ELR (cell line): ENCODE data around the gene MCTP1.

Experiments
- DNase-seq: peaks from one replicate; pipeline ENCODE4 v3.0.0-alpha.2; 2015; ENCODE audit warnings: low read depth

Gene MCTP1

DNA sequence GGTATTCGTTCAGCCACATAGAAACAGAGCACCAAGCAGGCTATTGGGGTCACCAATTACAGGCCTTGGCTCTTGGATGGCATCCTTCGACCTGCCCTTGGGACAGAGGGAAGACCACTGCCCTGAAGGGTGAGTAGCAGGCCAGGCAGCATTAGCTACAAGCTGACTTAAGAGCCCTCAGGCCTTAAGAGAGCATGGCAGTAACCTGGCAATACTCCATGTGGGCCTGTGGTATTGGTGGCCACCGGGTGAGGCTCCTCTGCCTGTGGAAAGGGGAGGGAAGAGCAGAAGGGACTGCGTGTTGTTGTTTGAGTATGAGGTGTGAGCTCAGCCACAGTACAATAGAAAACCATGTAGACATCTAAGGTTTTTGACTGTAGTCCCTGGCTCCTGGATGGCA, 170.6 kb downstream of the MCTP1 start:
- no peak for DNase-seq

DNA sequence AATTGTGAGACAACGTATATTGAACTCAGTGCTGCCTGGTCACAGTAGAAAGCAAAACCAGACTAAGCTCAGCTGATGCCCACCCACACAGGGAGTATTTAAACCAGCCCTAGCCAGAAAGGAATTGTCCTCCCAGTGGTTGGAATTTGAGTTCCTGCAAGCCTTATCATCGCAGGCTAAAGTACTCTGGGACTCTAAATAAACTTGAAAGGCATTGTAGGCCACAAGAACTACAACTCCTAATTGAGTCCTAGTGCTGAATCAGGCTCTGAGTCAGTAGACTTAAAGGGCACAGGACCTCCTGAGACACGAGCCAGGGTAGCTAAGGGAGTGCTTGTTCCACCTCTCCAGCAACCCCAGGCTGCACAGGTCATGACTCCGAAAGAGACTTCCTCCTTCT, 171.4 kb downstream of the MCTP1 start:
- DNase-seq, result peak; percentile 43

- no peak for DNase-seq
Observed at GRCh38 chr5:95111141-95111540, 173.8 kb downstream of the MCTP1 start.

- no peak for DNase-seq
Observed at GRCh38 chr5:95110118-95110517, 174.8 kb downstream of the MCTP1 start.

DNA sequence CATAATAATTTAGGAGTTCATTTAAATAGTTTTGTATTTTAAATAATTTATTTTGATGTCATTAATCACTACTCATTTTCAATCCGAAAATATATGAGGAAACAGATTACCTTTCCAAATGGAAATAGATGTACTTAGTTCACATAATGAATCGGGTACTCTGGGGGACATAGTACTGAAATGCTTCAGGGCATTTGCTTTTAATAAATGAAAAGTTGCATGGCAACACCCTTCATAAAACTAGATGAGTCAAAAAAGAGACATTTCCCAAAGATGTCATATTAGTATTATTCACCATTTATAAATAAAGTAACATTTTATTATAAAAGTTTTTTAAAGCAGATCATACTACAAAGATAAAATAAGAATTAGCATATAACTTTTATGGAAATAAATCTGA, 177.8 kb downstream of the MCTP1 start:
- DNase-seq, result no peak

- no peak for DNase-seq
Observed at GRCh38 chr5:95105638-95106037, 179.3 kb downstream of the MCTP1 start.

DNA sequence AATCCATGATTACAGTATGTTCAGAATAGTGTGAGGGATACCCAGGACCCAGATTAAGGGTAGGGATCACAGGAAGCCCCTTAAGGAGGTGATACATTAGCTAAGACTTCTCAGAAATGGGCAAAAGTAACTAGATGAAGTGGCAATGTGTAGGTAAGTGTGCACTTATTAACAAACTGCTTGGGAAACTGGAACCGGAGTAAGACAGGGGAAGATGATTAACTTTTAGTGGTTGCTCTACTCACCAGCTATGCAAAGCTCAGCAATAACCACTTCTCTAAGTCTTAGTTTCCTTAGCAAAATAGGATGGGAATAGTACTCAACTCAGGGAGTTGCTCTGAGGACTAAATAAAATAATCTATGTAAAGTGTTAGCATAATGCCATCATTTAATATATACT, 182.2 kb downstream of the MCTP1 start:
- DNase-seq, result no peak

DNA sequence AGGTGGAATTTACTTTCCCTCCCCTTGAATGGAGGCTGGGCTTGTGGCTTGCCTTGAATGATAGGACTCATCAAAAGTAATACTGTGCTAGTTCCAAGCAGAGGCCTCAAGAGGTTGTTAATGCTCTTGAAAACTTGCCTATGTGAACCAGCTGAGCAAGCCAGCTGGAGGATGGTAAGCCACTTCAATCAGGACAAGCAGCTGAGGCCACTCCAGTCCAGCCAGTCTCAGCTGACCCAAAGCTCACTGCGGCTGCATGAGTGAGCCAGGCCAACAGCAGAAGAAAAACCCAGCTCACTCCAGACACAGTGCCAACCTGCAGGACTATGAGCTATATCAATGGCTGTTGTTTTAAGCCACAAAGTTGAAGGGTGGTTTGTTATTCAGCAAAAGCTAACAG, 182.8 kb downstream of the MCTP1 start:
- no peak for DNase-seq

DNA sequence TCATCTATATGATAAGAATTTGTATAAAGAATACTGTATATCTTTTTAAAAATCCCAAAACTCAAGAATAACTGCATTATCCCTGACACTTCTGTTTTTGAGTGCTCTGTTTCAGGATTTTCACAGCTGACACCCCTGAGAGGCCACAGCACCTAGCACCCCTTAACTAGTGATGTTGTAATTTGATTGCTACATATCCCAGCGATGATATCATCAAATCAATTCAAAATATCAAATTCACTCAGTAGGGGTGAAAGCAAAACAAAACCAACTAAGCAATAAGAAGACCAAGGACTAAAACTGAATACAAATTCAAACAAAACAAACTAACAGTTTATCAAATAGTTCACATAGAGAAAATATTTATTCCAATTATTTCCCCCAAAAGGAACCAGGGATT, 184.3 kb downstream of the MCTP1 start:
- no peak for DNase-seq

DNA sequence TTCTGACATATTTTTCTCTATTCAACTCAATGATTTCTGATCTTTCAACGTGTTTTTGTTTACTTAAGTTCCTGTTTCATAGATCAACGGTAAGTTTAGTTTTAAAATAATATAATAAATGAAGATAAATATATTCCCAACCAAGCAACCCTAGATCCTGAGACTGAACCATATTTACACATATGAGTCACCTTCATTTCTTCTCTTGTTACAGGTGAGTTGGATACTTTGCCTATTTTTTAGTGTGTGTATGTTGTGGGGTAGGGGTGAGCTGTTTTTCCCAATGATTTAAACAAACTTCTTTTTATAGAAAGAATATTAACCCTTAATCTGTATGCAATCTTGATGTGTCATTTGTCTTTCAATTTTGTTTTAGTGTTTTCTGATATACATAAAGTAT, 186.9 kb downstream of the MCTP1 start:
- DNase-seq, result no peak

- DNase-seq, result no peak
Observed at GRCh38 chr5:95093211-95093610, 191.7 kb downstream of the MCTP1 start.

GRCh38 chr5:95090774-95091173, 194.1 kb downstream of the MCTP1 start:
- DNase-seq, result no peak

DNA sequence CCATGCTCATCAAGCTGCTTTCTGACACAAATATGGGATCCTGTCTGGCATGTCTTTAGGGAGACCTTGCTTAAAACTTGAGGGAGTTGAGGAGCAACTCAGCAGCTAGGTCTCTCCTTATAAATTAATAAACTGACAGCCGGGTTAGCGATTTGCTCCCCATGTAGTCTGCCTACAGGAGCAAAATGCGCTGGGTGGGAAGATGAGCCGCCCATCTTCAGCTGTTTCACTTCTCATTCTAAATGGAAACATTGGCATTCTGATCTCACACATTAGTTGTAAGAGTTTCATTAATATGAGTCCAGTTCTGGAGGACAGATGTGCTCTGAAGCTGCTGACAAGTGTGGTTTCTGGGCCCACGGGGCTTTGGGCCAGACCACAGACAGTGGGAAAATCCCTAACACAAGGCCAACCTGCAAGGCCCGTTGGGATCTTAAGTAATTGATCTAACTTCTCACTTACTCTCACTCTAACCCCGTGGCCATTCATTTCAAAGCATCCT, 197.0 kb downstream of the MCTP1 start:
- DNase-seq, result peak; percentile 7

DNA sequence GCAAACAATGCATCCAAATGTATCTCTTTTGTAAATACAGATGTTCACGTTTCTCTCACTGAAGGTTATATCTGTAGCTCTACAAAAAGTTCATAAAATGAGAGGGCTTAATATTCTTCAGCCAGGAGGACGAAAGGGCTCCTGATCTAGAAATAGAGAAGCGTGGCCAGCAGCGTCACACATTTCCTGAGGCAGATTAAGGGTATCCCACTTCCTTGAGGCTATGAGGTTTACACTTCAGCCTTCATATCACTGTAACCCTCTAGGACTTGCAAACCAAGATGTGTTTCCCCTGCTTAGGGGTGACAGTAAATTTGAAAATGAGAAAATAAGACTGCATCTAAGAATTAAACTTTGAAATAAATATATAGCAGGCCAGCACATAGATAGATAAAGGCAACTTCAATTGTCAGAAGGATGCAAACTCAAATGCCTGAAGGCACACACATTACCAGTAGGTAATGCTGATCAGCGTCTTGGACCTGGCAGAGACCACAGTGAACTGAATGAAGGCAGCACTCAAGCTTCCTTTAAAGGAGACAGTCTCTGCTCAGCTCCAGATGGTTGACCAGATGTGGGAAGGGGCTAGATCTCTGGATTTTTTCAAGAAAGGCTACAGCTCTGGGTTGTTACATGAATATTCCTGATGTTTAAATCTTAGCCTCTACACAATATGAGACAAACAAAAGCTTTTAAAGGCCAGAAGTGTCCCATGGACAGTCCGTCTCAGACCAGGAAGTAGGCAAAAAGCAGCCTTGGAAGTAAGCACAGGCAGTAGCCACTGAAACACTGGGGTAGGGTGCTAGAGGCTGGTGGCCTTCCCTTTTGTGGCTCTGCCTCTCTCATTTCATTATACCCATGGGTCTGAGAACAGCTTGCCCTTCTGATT, 197.7 kb downstream of the MCTP1 start:
- no peak for DNase-seq

DNA sequence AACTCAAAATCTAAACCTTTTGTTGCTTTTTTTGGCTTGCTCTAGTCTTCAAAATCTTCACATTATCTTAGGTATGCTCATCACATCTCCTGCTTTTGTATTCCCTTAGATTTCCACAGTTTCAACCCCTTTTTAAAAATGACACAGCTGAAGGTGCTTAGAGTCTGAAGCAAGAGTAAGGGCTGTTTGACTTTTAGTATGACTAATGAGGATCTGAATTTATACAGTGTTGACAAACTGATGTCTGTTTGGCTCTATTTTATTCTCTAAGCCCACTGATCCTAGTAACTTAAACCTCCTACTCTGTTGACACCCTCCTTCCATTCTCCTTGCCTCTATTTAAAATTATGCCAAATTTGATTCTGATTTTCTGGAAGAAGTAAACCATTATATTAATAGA, 200.1 kb downstream of the MCTP1 start:
- peak; percentile 24 for DNase-seq

GRCh38 chr5:95083606-95084005, 201.3 kb downstream of the MCTP1 start:
- peak; percentile 56 for DNase-seq

GRCh38 chr5:95081982-95082381, 202.9 kb downstream of the MCTP1 start:
- peak; percentile 70 for DNase-seq

GRCh38 chr5:95081500-95081960, 203.4 kb downstream of the MCTP1 start:
- peak; percentile 96 for DNase-seq

GRCh38 chr5:95080441-95080840, 204.5 kb downstream of the MCTP1 start:
- DNase-seq, result peak; percentile 24

DNA sequence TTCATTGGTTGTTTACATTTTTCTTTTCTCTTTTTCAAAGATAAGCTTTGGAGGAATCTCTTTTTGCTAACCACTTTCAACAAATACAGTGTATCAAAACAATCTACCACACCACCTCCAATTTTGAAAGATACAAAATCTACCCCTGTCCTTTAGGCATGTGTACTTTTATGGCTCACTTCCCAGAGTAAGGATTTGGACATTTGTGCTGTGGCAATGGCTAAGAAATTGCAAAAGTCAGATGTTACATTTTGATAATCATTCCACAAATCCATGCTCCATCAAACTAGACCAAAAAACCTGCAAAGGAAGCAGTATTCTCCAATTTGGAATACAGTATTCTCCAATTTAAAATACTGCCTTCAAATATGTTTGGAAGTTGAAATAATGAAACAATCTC, 204.9 kb downstream of the MCTP1 start:
- no peak for DNase-seq

DNA sequence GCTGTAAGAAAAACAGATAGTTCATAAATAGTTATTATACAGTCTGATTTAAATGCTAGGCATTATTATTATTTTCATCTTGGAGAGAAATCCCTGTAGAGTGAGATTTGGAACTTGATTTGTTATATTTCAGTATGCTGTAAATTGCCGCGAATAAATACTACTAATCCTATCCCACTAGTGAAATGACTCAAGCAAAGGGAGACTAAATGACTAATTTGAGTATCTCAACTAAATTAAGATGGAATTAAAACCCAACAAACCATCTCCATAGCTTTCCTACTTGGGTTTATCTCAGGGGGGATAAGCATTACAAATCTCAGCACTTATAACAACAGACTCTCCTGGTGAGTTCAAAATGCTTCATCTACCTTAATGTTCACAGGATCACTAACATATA, 206.0 kb downstream of the MCTP1 start:
- DNase-seq, result peak; percentile 19

GRCh38 chr5:95076395-95077185, 208.3 kb downstream of the MCTP1 start:
- no peak for DNase-seq

- DNase-seq, result no peak
Observed at GRCh38 chr5:95075111-95075510, 209.8 kb downstream of the MCTP1 start.
